ENCODE results near the gene TOP3B.

TOP3B gene

DNA sequence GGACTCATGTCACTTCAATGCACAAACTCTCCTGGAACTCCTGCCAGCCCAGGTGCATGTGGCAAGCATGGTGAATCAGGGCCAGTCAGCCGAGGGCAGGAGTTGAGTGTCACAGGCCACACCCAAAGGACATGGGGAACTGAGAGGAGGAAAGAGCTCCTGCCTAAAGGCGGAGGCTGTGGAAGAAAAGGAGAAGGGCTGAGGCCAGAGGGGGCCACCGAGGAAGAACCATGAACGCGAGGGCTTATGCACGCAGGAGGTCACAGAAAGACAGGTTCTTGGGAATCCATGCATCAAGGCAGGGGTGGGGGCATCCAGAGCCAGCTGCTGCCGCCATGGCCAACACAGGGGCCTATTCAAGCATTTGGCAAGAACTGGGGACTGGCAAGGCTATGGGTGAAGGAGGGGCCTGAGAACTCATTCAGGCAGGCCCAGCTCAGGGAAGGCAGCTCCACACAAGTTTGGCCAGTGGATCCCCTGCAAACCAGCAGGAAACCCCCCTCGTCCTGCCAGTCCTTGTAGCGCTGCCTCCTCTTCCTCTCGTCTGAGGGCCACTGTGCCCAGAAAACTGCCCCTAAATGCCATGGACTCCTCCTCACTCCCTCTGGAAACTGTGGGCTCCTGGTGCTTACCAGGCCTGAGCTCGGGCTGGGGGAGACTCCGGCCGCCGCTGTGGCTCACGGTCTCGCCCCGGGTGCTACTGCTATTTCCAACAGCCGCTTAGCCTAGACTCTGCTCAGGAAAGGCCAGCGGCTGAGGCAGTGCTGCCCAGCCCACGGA is 45.4 kb downstream of the TOP3B start:
- ATAC-seq, result no peak
- no peak for TF ChIP-seq GLIS3 (CRISPR knock-in tag; IDR thresholded peaks at IDR 0.05)
- TF ChIP-seq, protein P1, sequence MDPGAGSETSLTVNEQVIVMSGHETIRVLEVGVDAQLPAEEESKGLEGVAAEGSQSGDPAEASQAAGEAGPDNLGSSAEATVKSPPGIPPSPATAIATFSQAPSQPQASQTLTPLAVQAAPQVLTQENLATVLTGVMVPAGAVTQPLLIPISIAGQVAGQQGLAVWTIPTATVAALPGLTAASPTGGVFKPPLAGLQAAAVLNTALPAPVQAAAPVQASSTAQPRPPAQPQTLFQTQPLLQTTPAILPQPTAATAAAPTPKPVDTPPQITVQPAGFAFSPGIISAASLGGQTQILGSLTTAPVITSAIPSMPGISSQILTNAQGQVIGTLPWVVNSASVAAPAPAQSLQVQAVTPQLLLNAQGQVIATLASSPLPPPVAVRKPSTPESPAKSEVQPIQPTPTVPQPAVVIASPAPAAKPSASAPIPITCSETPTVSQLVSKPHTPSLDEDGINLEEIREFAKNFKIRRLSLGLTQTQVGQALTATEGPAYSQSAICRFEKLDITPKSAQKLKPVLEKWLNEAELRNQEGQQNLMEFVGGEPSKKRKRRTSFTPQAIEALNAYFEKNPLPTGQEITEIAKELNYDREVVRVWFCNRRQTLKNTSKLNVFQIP (CRISPR knock-in tag; IDR thresholded peaks at IDR 0.05; ENCODE audit: borderline replicate concordance, low read depth), result no peak
- TF ChIP-seq ISL1 (CRISPR knock-in tag; IDR thresholded peaks at IDR 0.05), result no peak
- no peak for TF ChIP-seq ZNF70 (CRISPR knock-in tag; IDR thresholded peaks at IDR 0.05)
- no peak for TF ChIP-seq ZFP3 (CRISPR knock-in tag; IDR thresholded peaks at IDR 0.05)
- TF ChIP-seq, protein P2, sequence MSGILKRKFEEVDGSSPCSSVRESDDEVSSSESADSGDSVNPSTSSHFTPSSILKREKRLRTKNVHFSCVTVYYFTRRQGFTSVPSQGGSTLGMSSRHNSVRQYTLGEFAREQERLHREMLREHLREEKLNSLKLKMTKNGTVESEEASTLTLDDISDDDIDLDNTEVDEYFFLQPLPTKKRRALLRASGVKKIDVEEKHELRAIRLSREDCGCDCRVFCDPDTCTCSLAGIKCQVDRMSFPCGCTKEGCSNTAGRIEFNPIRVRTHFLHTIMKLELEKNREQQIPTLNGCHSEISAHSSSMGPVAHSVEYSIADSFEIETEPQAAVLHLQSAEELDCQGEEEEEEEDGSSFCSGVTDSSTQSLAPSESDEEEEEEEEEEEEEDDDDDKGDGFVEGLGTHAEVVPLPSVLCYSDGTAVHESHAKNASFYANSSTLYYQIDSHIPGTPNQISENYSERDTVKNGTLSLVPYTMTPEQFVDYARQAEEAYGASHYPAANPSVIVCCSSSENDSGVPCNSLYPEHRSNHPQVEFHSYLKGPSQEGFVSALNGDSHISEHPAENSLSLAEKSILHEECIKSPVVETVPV (CRISPR knock-in tag; IDR thresholded peaks at IDR 0.05), result no peak
- TF ChIP-seq, protein P3, sequence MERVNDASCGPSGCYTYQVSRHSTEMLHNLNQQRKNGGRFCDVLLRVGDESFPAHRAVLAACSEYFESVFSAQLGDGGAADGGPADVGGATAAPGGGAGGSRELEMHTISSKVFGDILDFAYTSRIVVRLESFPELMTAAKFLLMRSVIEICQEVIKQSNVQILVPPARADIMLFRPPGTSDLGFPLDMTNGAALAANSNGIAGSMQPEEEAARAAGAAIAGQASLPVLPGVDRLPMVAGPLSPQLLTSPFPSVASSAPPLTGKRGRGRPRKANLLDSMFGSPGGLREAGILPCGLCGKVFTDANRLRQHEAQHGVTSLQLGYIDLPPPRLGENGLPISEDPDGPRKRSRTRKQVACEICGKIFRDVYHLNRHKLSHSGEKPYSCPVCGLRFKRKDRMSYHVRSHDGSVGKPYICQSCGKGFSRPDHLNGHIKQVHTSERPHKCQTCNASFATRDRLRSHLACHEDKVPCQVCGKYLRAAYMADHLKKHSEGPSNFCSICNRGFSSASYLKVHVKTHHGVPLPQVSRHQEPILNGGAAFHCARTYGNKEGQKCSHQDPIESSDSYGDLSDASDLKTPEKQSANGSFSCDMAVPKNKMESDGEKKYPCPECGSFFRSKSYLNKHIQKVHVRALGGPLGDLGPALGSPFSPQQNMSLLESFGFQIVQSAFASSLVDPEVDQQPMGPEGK (CRISPR knock-in tag; IDR thresholded peaks at IDR 0.05; ENCODE audit: borderline replicate concordance), result no peak
- TF ChIP-seq TOX (CRISPR knock-in tag; IDR thresholded peaks at IDR 0.05; ENCODE audit: borderline replicate concordance), result no peak

DNA sequence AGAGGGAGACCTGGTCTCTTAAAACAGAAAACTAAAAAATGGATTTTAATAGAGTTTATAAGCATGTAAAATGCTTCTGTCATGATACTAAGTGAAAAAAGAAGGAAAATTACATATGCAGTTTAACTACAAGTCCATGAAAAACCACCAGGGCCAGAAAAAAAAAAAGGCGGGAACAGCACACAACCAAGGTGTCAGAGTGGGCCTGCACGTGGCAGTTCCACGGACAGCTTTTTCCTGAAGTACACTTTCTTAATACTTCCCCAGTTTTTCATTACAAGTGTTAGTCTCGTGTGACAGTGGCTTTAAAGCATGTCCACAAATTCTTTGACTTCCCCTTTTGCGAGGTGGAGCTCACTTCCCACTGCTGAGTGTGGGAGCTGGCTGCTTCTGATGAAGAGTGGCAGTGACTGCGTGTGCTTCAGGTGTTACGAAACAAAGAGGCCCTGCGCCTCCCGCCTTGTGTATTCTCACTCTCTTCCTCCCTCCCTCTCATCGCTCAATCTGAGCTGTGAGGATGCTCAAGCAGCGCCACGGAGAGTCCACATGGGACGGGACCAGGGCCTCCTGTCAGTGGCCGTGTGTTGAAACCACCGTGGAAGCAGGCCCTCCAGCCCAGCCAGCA is 46.3 kb downstream of the TOP3B start:
- no peak for TF ChIP-seq PPARA (CRISPR knock-in tag; IDR thresholded peaks at IDR 0.05; ENCODE audit: borderline replicate concordance)
- TF ChIP-seq ZFP30 (CRISPR knock-in tag; IDR thresholded peaks at IDR 0.05), result no peak
- no peak for TF ChIP-seq TOX (CRISPR knock-in tag; IDR thresholded peaks at IDR 0.05; ENCODE audit: borderline replicate concordance)
- TF ChIP-seq, protein P1 (CRISPR knock-in tag; IDR thresholded peaks at IDR 0.05; ENCODE audit: borderline replicate concordance, low read depth), result no peak
- no peak for TF ChIP-seq ESRRG (CRISPR knock-in tag; IDR thresholded peaks at IDR 0.05)
- TF ChIP-seq, protein P4, sequence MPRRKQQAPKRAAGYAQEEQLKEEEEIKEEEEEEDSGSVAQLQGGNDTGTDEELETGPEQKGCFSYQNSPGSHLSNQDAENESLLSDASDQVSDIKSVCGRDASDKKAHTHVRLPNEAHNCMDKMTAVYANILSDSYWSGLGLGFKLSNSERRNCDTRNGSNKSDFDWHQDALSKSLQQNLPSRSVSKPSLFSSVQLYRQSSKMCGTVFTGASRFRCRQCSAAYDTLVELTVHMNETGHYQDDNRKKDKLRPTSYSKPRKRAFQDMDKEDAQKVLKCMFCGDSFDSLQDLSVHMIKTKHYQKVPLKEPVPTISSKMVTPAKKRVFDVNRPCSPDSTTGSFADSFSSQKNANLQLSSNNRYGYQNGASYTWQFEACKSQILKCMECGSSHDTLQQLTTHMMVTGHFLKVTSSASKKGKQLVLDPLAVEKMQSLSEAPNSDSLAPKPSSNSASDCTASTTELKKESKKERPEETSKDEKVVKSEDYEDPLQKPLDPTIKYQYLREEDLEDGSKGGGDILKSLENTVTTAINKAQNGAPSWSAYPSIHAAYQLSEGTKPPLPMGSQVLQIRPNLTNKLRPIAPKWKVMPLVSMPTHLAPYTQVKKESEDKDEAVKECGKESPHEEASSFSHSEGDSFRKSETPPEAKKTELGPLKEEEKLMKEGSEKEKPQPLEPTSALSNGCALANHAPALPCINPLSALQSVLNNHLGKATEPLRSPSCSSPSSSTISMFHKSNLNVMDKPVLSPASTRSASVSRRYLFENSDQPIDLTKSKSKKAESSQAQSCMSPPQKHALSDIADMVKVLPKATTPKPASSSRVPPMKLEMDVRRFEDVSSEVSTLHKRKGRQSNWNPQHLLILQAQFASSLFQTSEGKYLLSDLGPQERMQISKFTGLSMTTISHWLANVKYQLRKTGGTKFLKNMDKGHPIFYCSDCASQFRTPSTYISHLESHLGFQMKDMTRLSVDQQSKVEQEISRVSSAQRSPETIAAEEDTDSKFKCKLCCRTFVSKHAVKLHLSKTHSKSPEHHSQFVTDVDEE (CRISPR knock-in tag; IDR thresholded peaks at IDR 0.05), result no peak
- TF ChIP-seq, protein P5, sequence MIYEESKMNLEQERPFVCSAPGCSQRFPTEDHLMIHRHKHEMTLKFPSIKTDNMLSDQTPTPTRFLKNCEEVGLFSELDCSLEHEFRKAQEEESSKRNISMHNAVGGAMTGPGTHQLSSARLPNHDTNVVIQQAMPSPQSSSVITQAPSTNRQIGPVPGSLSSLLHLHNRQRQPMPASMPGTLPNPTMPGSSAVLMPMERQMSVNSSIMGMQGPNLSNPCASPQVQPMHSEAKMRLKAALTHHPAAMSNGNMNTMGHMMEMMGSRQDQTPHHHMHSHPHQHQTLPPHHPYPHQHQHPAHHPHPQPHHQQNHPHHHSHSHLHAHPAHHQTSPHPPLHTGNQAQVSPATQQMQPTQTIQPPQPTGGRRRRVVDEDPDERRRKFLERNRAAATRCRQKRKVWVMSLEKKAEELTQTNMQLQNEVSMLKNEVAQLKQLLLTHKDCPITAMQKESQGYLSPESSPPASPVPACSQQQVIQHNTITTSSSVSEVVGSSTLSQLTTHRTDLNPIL (CRISPR knock-in tag; IDR thresholded peaks at IDR 0.05; ENCODE audit: low read depth), result no peak
- no peak for TF ChIP-seq CSDC2 (CRISPR knock-in tag; IDR thresholded peaks at IDR 0.05)
- TF ChIP-seq SNAI2 (CRISPR knock-in tag; IDR thresholded peaks at IDR 0.05), result no peak
- TF ChIP-seq, protein P2 (CRISPR knock-in tag; IDR thresholded peaks at IDR 0.05), result no peak
- TF ChIP-seq ISL1 (CRISPR knock-in tag; IDR thresholded peaks at IDR 0.05), result no peak
- no peak for TF ChIP-seq RARB (CRISPR knock-in tag; IDR thresholded peaks at IDR 0.05)
- no peak for TF ChIP-seq OSR1 (CRISPR knock-in tag; IDR thresholded peaks at IDR 0.05)
- no peak for TF ChIP-seq GLIS3 (CRISPR knock-in tag; IDR thresholded peaks at IDR 0.05)
- TF ChIP-seq TCF4 (CRISPR knock-in tag; IDR thresholded peaks at IDR 0.05; ENCODE audit: borderline replicate concordance), result no peak
- TF ChIP-seq ZNF565 (CRISPR knock-in tag; conservative IDR thresholded peaks at IDR 0.05; ENCODE audit: low read depth), result no peak
- no peak for TF ChIP-seq ZFP3 (CRISPR knock-in tag; IDR thresholded peaks at IDR 0.05)
- no peak for TF ChIP-seq ZNF70 (CRISPR knock-in tag; IDR thresholded peaks at IDR 0.05)
- TF ChIP-seq ARNTL (CRISPR knock-in tag; IDR thresholded peaks at IDR 0.05; ENCODE audit: borderline replicate concordance, low read depth), result no peak
- ATAC-seq, result no peak

Measured in SK-N-SH treated with all-trans-retinoic acid at 6 μM for 48 hours (cell line).